Measurements from ENCODE around the gene KPNA2.

Gene KPNA2

DNA sequence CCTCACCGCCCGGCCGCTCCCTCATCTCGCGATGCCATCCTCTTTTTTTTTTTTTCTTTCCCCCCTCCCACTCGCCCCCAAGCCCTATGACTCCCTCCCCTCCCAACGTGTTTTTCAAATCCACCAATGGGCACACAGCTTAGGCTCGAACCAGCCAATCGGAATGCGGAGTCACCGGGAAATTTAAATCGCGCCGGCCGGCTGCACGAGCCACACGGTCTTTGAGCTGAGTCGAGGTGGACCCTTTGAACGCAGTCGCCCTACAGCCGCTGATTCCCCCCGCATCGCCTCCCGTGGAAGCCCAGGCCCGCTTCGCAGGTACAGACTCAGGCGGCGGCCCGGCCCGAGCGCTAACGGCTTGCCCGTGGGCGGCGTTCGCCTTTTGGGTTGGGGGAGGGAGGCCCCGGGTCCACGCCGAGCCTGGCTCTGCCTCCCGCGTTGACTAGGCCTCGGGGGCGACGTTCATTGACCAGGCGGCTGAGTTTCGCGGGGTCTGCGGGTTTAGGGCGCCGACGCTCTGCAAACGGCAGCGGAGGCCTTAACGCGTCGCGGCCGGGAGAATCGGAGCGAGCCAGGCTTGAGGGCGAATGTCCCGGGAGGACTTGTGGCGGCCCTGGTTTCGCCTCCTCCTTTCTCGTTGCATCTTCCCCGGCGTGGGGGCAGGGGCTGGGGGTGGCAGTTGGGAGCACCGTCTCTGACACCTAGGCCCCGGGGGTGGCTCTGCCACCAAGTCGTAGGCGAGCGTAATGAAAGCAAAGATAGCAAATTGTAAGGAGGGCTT is at the start of gene KPNA2:
Gene KPNA2, plus strand, starts transcription at position 213 of the 781 bp plus-strand sequence. CDS start 1,398 bp downstream, outside the sequence.
- Mint-ChIP-seq H3K4me3 (peak within 1 kb of the TSS; percentile 80 to 98 (median 89)), H3K9me3 (no peaks in the 10 kb centered on the region), H3K4me1 (peaks cover 27% of the 10 kb centered on the region), H3K27me3 (ENCODE audit: low read depth) (no peaks in the 10 kb centered on the region), H3K27ac (peak within 1 kb of the TSS; percentile 36 to 88 (median 86)), H3K36me3 (ENCODE audit: low read depth) (peaks cover 29% of the 10 kb centered on the region)
- TF ChIP-seq, protein P1, sequence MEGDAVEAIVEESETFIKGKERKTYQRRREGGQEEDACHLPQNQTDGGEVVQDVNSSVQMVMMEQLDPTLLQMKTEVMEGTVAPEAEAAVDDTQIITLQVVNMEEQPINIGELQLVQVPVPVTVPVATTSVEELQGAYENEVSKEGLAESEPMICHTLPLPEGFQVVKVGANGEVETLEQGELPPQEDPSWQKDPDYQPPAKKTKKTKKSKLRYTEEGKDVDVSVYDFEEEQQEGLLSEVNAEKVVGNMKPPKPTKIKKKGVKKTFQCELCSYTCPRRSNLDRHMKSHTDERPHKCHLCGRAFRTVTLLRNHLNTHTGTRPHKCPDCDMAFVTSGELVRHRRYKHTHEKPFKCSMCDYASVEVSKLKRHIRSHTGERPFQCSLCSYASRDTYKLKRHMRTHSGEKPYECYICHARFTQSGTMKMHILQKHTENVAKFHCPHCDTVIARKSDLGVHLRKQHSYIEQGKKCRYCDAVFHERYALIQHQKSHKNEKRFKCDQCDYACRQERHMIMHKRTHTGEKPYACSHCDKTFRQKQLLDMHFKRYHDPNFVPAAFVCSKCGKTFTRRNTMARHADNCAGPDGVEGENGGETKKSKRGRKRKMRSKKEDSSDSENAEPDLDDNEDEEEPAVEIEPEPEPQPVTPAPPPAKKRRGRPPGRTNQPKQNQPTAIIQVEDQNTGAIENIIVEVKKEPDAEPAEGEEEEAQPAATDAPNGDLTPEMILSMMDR (IDR thresholded peaks at IDR 0.05; ENCODE audit: unreplicated experiment in 3 of 3) = no peak

DNA sequence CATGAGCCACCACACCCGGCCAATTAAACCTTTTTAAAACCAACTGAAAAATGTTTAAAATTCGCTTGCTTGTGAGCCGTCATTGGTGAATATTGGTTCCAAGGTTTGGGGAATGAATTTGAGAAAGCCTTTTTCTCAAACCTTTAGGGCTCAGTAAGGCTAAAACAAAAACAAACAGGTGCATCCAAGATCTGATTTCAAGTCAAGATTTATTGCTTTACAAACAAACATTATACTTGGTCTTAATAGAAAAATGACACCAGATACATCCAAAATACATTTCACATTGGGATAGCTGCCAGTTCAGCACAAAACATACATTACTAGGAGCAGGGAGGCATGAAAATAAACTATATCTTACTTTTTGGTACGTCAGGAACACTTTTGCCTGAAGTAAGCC is 44.6 kb upstream of the KPNA2 start:
- Mint-ChIP-seq H3K4me1 (peaks cover 30% of the 10 kb centered on the region), H3K27ac (peak overlapping the region in 1 of 3 experiments; percentile 20), H3K4me3 (peak overlapping the region; percentile 19 to 58 (median 54)), H3K9me3 (no peaks in the 10 kb centered on the region), H3K27me3 (ENCODE audit: low read depth) (peaks cover 3% of the 10 kb centered on the region), H3K36me3 (ENCODE audit: low read depth) (no peaks in the 10 kb centered on the region)
- TF ChIP-seq, protein P1 (IDR thresholded peaks at IDR 0.05; ENCODE audit: unreplicated experiment in 3 of 3) = no peak

- no peaks in the 10 kb centered on the region for H3K36me3 Mint-ChIP-seq (ENCODE audit: low read depth)
- peaks cover 36% of the 10 kb centered on the region for H3K4me1 Mint-ChIP-seq
- H3K27me3 Mint-ChIP-seq (ENCODE audit: low read depth) = peaks cover 11% of the 10 kb centered on the region
- TF ChIP-seq, protein P1 (IDR thresholded peaks at IDR 0.05; ENCODE audit: unreplicated experiment in 3 of 3) = no peak
- H3K27ac Mint-ChIP-seq = peak overlapping the region; percentile 94 to 98 (median 97)
- peak overlapping the region; percentile 94 to 96 (median 95) for H3K4me3 Mint-ChIP-seq
- no peaks in the 10 kb centered on the region for H3K9me3 Mint-ChIP-seq
Observed at GRCh38 chr17:67992548-67993152, 42.9 kb upstream of the KPNA2 start.

- TF ChIP-seq, protein P1 (IDR thresholded peaks at IDR 0.05; ENCODE audit: unreplicated experiment in 3 of 3) = no peak
- Mint-ChIP-seq H3K4me3 (peak overlapping the region; percentile 94 to 96 (median 95)), H3K36me3 (ENCODE audit: low read depth) (no peaks in the 10 kb centered on the region), H3K27me3 (ENCODE audit: low read depth) (peaks cover 15% of the 10 kb centered on the region), H3K27ac (peak overlapping the region; percentile 94 to 98 (median 97)), H3K4me1 (peaks cover 36% of the 10 kb centered on the region), H3K9me3 (no peaks in the 10 kb centered on the region)
Observed at GRCh38 chr17:67993153-67993997, 42.2 kb upstream of the KPNA2 start.

GRCh38 chr17:67993998-67994361 is 41.6 kb upstream of the KPNA2 start:
- TF ChIP-seq, protein P1 (IDR thresholded peaks at IDR 0.05; ENCODE audit: unreplicated experiment in 3 of 3) = no peak

More at GRCh38 chr17:67993998-67994361, 41.6 kb upstream of the KPNA2 start:
- Mint-ChIP-seq H3K27me3 (ENCODE audit: low read depth) (peaks cover 21% of the 10 kb centered on the region), H3K4me3 (peak overlapping the region; percentile 82 to 90 (median 86)), H3K27ac (peak overlapping the region; percentile 5 to 92 (median 88)), H3K4me1 (peaks cover 36% of the 10 kb centered on the region), H3K36me3 (ENCODE audit: low read depth) (no peaks in the 10 kb centered on the region), H3K9me3 (no peaks in the 10 kb centered on the region)
